ENCODE data around the gene ACIN1. TPM values are rescaled to one million over a fixed set of nuclear protein-coding genes. Genes with fewer than 3 reads are reported as not detected.

ACIN1 gene
- total and polyA plus RNA-seq, 9 of the 15 experiments (the other 6 are each of a cell fraction or from before 2014, with no cell fraction given), result 5.0 to 196 (median 129) TPM

DNA sequence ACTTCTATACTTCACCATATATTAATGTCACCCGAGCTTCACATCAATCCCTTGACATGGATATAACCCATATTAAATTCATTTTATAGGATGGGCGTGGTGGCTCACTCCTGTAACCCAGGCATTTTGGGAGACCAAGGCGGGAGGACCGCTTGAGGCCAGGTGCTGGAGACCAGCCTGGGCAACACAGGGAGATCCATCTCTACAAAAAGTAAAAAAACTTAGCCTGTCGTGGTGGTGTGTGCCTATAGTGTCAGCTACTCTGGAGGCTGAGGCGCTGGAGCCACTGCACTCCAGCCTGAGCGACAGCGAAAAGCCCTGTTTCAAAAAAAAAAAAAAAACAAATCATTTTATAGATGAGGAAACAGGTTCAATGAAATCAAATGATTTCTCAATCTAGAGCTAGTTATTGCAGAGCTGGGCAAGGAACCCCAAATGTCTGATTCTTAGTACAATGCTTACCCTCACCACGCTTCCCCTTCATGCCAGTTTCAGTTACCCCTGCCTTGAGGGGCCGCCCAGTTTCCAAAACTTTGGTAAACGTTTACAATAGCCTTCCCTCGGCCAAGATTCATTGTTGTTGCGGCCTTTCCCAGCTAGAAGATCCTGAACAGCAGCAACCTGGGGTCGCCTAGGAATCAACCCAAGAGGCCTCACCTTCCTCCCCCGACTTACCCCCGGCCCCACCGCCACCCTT lies 61.0 kb downstream of the ACIN1 start:
- TF ChIP-seq TCF7 (IDR thresholded peaks at IDR 0.05; ENCODE audit: borderline replicate concordance), result no peak
- TF ChIP-seq, protein P1, sequence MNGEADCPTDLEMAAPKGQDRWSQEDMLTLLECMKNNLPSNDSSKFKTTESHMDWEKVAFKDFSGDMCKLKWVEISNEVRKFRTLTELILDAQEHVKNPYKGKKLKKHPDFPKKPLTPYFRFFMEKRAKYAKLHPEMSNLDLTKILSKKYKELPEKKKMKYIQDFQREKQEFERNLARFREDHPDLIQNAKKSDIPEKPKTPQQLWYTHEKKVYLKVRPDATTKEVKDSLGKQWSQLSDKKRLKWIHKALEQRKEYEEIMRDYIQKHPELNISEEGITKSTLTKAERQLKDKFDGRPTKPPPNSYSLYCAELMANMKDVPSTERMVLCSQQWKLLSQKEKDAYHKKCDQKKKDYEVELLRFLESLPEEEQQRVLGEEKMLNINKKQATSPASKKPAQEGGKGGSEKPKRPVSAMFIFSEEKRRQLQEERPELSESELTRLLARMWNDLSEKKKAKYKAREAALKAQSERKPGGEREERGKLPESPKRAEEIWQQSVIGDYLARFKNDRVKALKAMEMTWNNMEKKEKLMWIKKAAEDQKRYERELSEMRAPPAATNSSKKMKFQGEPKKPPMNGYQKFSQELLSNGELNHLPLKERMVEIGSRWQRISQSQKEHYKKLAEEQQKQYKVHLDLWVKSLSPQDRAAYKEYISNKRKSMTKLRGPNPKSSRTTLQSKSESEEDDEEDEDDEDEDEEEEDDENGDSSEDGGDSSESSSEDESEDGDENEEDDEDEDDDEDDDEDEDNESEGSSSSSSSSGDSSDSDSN (IDR thresholded peaks at IDR 0.05; ENCODE audit: borderline replicate concordance in 1 of 2, low read depth in 2 of 2, low read length in 2 of 2), result 0 out of 4 replicates have a peak, but pooled peaks of 1 of the 2 experiments have one; percentile 23
- TF ChIP-seq ZNF766 (CRISPR knock-in tag; conservative IDR thresholded peaks at IDR 0.05), result no peak
- TF ChIP-seq ARID2 (IDR thresholded peaks at IDR 0.05), result no peak
- 0 out of 2 replicates have a peak, but pooled peaks have one; percentile 35 for TF ChIP-seq SMARCA4 (IDR thresholded peaks at IDR 0.05)
- TF ChIP-seq, protein P2, sequence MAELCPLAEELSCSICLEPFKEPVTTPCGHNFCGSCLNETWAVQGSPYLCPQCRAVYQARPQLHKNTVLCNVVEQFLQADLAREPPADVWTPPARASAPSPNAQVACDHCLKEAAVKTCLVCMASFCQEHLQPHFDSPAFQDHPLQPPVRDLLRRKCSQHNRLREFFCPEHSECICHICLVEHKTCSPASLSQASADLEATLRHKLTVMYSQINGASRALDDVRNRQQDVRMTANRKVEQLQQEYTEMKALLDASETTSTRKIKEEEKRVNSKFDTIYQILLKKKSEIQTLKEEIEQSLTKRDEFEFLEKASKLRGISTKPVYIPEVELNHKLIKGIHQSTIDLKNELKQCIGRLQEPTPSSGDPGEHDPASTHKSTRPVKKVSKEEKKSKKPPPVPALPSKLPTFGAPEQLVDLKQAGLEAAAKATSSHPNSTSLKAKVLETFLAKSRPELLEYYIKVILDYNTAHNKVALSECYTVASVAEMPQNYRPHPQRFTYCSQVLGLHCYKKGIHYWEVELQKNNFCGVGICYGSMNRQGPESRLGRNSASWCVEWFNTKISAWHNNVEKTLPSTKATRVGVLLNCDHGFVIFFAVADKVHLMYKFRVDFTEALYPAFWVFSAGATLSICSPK (IDR thresholded peaks at IDR 0.05; ENCODE audit: borderline replicate concordance), result no peak
- no peak for TF ChIP-seq ZNF431 (CRISPR knock-in tag; IDR thresholded peaks at IDR 0.05)
- TF ChIP-seq, protein P3, sequence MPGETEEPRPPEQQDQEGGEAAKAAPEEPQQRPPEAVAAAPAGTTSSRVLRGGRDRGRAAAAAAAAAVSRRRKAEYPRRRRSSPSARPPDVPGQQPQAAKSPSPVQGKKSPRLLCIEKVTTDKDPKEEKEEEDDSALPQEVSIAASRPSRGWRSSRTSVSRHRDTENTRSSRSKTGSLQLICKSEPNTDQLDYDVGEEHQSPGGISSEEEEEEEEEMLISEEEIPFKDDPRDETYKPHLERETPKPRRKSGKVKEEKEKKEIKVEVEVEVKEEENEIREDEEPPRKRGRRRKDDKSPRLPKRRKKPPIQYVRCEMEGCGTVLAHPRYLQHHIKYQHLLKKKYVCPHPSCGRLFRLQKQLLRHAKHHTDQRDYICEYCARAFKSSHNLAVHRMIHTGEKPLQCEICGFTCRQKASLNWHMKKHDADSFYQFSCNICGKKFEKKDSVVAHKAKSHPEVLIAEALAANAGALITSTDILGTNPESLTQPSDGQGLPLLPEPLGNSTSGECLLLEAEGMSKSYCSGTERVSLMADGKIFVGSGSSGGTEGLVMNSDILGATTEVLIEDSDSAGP (CRISPR knock-in tag; IDR thresholded peaks at IDR 0.05), result no peak
- TF ChIP-seq CHD1 (IDR thresholded peaks at IDR 0.05; ENCODE audit: low read length), result peak; percentile 28
- 0 out of 2 replicates have a peak, but pooled peaks have one; percentile 18 for TF ChIP-seq BRD4 (IDR thresholded peaks at IDR 0.05)
- TF ChIP-seq, protein P4, sequence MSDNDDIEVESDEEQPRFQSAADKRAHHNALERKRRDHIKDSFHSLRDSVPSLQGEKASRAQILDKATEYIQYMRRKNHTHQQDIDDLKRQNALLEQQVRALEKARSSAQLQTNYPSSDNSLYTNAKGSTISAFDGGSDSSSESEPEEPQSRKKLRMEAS (CRISPR knock-in tag; IDR thresholded peaks at IDR 0.05), result 0 out of 2 replicates have a peak, but pooled peaks have one; percentile 13
- TF ChIP-seq CBFB (CRISPR knock-in tag; IDR thresholded peaks at IDR 0.05), result no peak
- no peak for TF ChIP-seq DACH1 (IDR thresholded peaks at IDR 0.05; ENCODE audit: partially characterized antibody)
- CTCF ChIA-PET (ENCODE audit: low intra/inter-chr PET ratio), result no interaction called here
- H3K27ac ChIP-seq (ENCODE audit: extremely low read depth, low read depth, low read length), result peak overlapping the region; percentile 94
- DNase-seq (ENCODE audit: extremely low read depth in 1 of 4, low spot score in 3 of 4) (no peak), FAIRE-seq (no peak), ATAC-seq (peak; percentile 7)
- no peaks in the 10 kb centered on the region for H4K20me1 ChIP-seq (replicated peaks; ENCODE audit: control insufficient read depth, insufficient read depth, low read length)
- H3K9me3 ChIP-seq (replicated peaks; ENCODE audit: control insufficient read depth, insufficient read depth, low read depth, low read length), result no peaks in the 10 kb centered on the region
- H3K9ac ChIP-seq (ENCODE audit: insufficient read depth in 1 of 2, low read depth in 2 of 2, low read length in 2 of 2), result peak overlapping the region; percentile 98 to 100
- H3K4me2 ChIP-seq (ENCODE audit: insufficient read depth, low read length), result peak overlapping the region; percentile 97
- POLR2A ChIA-PET, result interaction anchor here (0.7 to 3.2 kb wide), 8 partner anchors 8 to 28 kb away, joined by 3 to 11 read pairs (median 4); partner anchors contain the start of gene CDH24
- H3K36me3 ChIP-seq (ENCODE audit: control insufficient read depth, insufficient read depth, low read length), result peaks cover 42% of the 10 kb centered on the region
- WGBS (ENCODE audit: insufficient coverage, low coverage, missing lambda C conversion rate), result 7% methylated on average over 17 of the region's 17 CpGs
- peaks cover 9 to 14% of the 10 kb centered on the region in 2 experiments; a peak in 4 of 5 replicates for H3K4me1 ChIP-seq (replicated peaks in 1 of 2; ENCODE audit: control insufficient read depth in 2 of 2, insufficient read depth in 2 of 2, low read length in 2 of 2)
- H3K9me1 ChIP-seq (ENCODE audit: control insufficient read depth, insufficient read depth, low read length), result no peaks in the 10 kb centered on the region
- H3K27me3 ChIP-seq (ENCODE audit: control insufficient read depth in 2 of 2, insufficient read depth in 2 of 2, low read length in 2 of 2), result no peaks in the 10 kb centered on the region
- TSS peak; percentile 74 for BruUV-seq (replicated peaks)
- peaks cover 46% of the 10 kb centered on the region for H3K79me2 ChIP-seq (ENCODE audit: control insufficient read depth, insufficient read depth, low read length)
- peak overlapping the region; percentile 78 for H3K4me3 ChIP-seq
- intact Hi-C loops (cut with micrococcal nuclease) (no loop called here), in situ Hi-C loops (cut with MboI) (no loop called here)
- H2AFZ ChIP-seq (ENCODE audit: low read depth, low read length), result peak overlapping the region; percentile 99; the same call in 1 of the 2 replicates

All from K562 (cell line).